Measurements from ENCODE around the gene BTBD9. TPM values are rescaled to one million over a fixed set of nuclear protein-coding genes. Genes with fewer than 3 reads are reported as not detected.
"Not testable (repeated sequence)": the region's sequence is repeated elsewhere in the genome, so short reads cannot be mapped to it uniquely, and the experiment has no call there.

Gene BTBD9
- total and polyA plus RNA-seq, 3 donors from 2014 or later, result 11.4 to 32.8 (median 29.5) TPM

- 88 to 89% methylated on average over 1 of the region's 1 CpG for WGBS, 2 donors
- Histone ChIP-seq H3K27ac (no peak overlapping the region), H3K9me3 (no peaks in the 10 kb centered on the region), H3K36me3 (ENCODE audit: low read depth, missing control alignments) (no peaks in the 10 kb centered on the region), H3K4me1 (no peaks in the 10 kb centered on the region), H3K27me3 (no peaks in the 10 kb centered on the region), H3K4me3 (no peak overlapping the region)
- no peak for DNase-seq
- TF ChIP-seq POLR2A (IDR thresholded peaks at IDR 0.05) (no peak), CTCF (IDR thresholded peaks at IDR 0.05) (no peak)
- intact Hi-C loops (cut with DNase I; ENCODE audit: low total_unique reads), result no loop called here
Observed at GRCh38 chr6:38434051-38434450, 205.7 kb downstream of the BTBD9 start.

- no peaks in the 10 kb centered on the region for H3K4me1 ChIP-seq
- no peak for DNase-seq
- intact Hi-C loops (cut with DNase I; ENCODE audit: low total_unique reads), result no loop called here
- no peak for TF ChIP-seq POLR2A (IDR thresholded peaks at IDR 0.05)
- H3K4me3 ChIP-seq, result no peak overlapping the region
- H3K9me3 ChIP-seq, result no peaks in the 10 kb centered on the region
- 100% methylated on average over 1 of the region's 1 CpG for WGBS, 2 donors
- H3K27ac ChIP-seq, result no peak overlapping the region
- no peaks in the 10 kb centered on the region for H3K27me3 ChIP-seq
- no peaks in the 10 kb centered on the region for H3K36me3 ChIP-seq (ENCODE audit: low read depth, missing control alignments)
Observed at GRCh38 chr6:38432479-38432878, 207.2 kb downstream of the BTBD9 start.

GRCh38 chr6:38432079-38432478, 207.7 kb downstream of the BTBD9 start:
- H3K9me3 ChIP-seq, result no peaks in the 10 kb centered on the region
- no peaks in the 10 kb centered on the region for H3K4me1 ChIP-seq
- no peak overlapping the region for H3K27ac ChIP-seq
- intact Hi-C loops (cut with DNase I; ENCODE audit: low total_unique reads), result no loop called here
- 91 to 95% methylated on average over 3 of the region's 3 CpGs for WGBS, 2 donors
- no peak for TF ChIP-seq CTCF (IDR thresholded peaks at IDR 0.05)
- no peak for TF ChIP-seq POLR2A (IDR thresholded peaks at IDR 0.05)
- no peak overlapping the region for H3K4me3 ChIP-seq
- DNase-seq, result no peak
- no peaks in the 10 kb centered on the region for H3K36me3 ChIP-seq (ENCODE audit: low read depth, missing control alignments)
- H3K27me3 ChIP-seq, result no peaks in the 10 kb centered on the region

- TF ChIP-seq POLR2A (IDR thresholded peaks at IDR 0.05) (no peak), CTCF (IDR thresholded peaks at IDR 0.05) (no peak)
- no peaks in the 10 kb centered on the region for H3K9me3 ChIP-seq
- H3K4me1 ChIP-seq, result no peaks in the 10 kb centered on the region
- H3K27ac ChIP-seq, result no peak overlapping the region
- intact Hi-C loops (cut with DNase I; ENCODE audit: low total_unique reads), result no loop called here
- no peak for DNase-seq
- no peaks in the 10 kb centered on the region for H3K27me3 ChIP-seq
- WGBS, 2 donors, result 77 to 85% methylated on average over 3 of the region's 3 CpGs
- no peak overlapping the region for H3K4me3 ChIP-seq
- no peaks in the 10 kb centered on the region for H3K36me3 ChIP-seq (ENCODE audit: low read depth, missing control alignments)
Observed at GRCh38 chr6:38429546-38429945, 210.2 kb downstream of the BTBD9 start.

- Histone ChIP-seq H3K9me3 (no peaks in the 10 kb centered on the region), H3K4me1 (no peaks in the 10 kb centered on the region), H3K4me3 (no peak overlapping the region), H3K36me3 (ENCODE audit: low read depth, missing control alignments) (no peaks in the 10 kb centered on the region), H3K27me3 (no peaks in the 10 kb centered on the region), H3K27ac (no peak overlapping the region)
- no peak for DNase-seq
- WGBS, 2 donors, result 79 to 82% methylated on average over 2 of the region's 2 CpGs
- TF ChIP-seq CTCF (IDR thresholded peaks at IDR 0.05), result no peak
- TF ChIP-seq POLR2A (IDR thresholded peaks at IDR 0.05), result no peak
- intact Hi-C loops (cut with DNase I; ENCODE audit: low total_unique reads), result no loop called here
Observed at GRCh38 chr6:38427492-38428210, 212.1 kb downstream of the BTBD9 start.

- intact Hi-C loops (cut with DNase I; ENCODE audit: low total_unique reads), result not testable (repeated sequence)
- WGBS, 2 donors, result 82 to 90% methylated on average over 11 of the region's 11 CpGs
Observed at GRCh38 chr6:38425788-38426488, 213.8 kb downstream of the BTBD9 start.

More at GRCh38 chr6:38425788-38426488, 213.8 kb downstream of the BTBD9 start:
- not testable (repeated sequence) for H3K4me1 ChIP-seq; DNase-seq; H3K36me3 ChIP-seq (ENCODE audit: low read depth, missing control alignments); H3K9me3 ChIP-seq; H3K27me3 ChIP-seq; H3K4me3 ChIP-seq; H3K27ac ChIP-seq
